DND-41 (cell line): Measurements from ENCODE around the gene SCARF1.

ENCODE experiments used
- EZH2 ChIP-seq: IDR thresholded peaks from 3 replicates; pipeline ENCODE4 v1.6.1; 2012; ENCODE audit warnings: borderline replicate concordance, low read depth, mild to moderate bottlenecking, moderate library complexity, low read length, inconsistent platforms; ENCODE audit not compliant: severe bottlenecking
- TF ChIP-seq, protein P1 (sequence below): IDR thresholded peaks from 2 replicates; pipeline ENCODE4 v1.5.1; 2012; ENCODE audit warnings: borderline replicate concordance, low read length, moderate library complexity, mild to moderate bottlenecking; ENCODE audit not compliant: poor library complexity, severe bottlenecking; ENCODE audit errors: extremely low read depth

DNA sequence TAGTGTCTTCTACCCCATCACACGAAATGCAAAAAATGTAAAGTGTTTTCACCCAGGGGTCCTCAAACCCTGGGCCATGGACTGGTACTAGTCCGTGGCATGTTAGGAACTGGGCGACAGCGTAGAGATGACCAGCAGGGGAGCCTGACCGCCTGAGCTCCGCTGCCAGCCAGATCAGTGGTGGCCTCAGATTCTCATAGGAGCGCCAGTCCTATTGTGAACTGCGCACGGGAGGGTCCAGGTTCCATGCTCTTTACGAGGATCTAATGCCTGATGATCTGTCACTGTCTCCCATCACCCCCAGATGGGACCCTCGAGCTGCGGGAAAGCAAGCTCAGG, 4.5 kb downstream of the SCARF1 start:
- TF ChIP-seq, protein P1, sequence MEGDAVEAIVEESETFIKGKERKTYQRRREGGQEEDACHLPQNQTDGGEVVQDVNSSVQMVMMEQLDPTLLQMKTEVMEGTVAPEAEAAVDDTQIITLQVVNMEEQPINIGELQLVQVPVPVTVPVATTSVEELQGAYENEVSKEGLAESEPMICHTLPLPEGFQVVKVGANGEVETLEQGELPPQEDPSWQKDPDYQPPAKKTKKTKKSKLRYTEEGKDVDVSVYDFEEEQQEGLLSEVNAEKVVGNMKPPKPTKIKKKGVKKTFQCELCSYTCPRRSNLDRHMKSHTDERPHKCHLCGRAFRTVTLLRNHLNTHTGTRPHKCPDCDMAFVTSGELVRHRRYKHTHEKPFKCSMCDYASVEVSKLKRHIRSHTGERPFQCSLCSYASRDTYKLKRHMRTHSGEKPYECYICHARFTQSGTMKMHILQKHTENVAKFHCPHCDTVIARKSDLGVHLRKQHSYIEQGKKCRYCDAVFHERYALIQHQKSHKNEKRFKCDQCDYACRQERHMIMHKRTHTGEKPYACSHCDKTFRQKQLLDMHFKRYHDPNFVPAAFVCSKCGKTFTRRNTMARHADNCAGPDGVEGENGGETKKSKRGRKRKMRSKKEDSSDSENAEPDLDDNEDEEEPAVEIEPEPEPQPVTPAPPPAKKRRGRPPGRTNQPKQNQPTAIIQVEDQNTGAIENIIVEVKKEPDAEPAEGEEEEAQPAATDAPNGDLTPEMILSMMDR, result no peak
- TF ChIP-seq EZH2, result no peak
